Activated CD4-positive, alpha-beta T cell treated with anti-CD3 and anti-CD28 coated beads, Interleukin-2, amount 50 U/mL, for 4 hours (primary cell): Measurements from ENCODE around the gene GALNT9.
"Not testable (repeated sequence)": the region's sequence is repeated elsewhere in the genome, so short reads cannot be mapped to it uniquely, and the experiment has no call there.

Experiments
- DNase-seq, 2 experiments: peaks; one replicate each; pipeline ENCODE4 v3.0.0-alpha.2; 2020

GALNT9 gene

DNA sequence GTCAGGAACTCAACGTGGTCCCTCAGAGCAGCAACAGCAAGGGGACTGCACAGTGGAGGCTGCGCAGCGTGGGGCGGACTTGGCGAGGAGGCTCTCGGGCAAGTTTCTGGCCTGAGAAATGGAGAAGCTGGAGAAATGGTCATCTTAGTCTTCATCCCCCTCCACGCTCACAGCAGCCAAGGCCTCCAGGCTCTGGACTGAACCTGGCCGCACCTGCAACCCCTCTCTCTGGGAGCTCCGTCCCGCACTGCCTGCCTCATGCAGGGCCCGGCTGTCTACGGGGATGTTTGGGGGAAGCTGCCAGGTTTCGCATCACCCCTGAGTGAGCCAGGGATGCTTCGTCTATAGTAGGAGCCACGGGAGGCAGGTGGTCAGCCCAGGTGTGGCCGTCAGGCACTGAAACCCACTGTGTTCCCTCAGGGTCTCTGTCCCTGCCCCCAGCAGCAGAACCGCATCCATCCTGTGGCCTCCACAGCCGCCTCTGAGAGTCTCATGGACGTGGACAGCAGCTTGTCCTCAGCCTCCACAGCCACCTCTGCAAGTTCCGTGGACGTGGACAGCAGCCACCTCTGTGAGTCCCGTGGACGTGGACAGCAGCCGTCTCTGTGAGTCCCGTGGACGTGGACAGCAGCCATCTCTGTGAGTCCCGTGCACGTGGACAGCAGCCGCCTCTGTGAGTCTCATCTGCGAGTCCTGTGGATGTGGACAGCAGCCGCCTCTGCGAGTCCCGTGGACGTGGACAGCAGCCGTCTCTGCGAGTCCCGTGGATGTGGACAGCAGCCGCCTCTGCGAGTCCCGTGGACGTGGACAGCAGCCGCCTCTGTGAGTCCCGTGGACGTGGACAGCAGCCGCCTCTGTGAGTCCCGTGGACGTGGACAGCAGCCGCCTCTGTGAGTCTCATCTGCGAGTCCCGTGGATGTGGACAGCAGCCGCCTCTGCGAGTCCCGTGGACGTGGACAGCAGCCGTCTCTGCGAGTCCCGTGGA, 29.1 kb upstream of the GALNT9 start:
- DNase-seq: not testable (repeated sequence)

DNA sequence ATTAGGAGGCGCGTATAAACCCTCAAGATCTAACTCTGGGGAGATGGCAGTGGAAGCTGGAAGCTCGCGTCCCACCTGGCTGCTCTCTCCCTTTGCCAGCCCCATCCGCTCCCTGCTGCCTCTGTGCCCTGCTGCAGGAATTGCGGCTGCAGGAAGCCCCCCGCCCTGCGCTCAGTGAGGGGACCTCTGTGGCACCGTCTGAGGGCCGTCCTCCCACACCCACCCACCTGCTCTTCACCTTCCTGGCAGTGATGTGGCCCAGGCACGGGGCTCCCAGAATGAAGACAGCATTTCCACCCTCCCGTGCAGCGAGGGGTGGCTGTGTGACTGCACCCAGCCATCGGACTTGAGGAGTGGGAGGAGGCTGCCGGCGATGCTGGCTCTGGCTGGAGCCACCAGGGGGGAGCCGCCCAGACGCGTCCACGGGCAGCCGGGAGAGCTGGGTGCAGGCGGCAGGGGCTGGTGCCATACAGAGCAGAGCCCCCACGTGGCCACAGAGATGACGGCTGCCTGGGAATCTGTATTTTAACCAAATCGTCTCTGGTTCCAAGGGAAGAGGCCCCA, 28.3 kb upstream of the GALNT9 start:
- no peak for DNase-seq

DNA sequence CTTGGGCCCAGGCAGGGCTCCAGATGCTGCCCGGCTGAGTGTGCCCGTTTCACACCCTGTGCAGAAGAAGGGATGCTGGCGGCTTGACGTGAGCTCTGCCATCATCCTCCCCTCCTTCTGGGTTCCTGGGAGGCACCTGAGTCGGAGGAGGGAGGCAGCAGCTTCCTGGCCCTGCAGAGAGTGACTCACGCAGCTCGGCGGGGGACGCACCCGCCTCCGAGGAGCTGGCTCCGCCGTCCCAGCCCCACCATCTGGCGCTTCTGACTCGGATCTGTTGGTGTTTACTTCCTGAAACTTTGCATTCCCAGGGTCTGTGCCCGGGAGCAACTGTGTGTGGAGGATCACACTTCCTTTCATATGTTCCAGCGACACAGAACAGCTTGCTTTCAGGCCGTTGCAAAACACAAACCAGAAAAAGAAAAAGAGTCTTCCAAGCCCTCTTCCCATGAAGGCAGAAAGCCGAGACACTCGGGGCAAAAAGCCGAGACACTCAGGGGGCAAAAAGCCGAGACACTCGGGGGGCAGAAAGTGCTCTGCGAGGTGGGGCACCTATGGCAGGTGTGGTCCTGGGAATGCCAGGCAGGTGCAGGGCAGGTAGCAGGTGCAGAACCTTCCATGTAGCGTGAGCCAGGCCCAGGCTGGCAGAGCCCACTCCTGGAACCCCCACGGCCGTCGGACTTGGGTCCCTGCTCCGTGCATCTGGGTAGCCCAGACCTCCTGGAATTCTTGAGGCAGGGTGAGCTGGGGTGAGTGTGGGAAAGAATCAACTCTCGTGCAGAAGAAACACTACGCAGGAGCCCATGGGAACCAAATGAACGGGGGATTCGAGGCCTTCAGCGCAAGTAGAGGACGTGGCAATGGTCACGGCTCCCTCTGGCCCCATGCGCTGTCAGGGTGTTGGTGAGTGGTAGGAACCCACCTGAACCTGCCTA, 27.6 kb upstream of the GALNT9 start:
- DNase-seq: no peak

DNA sequence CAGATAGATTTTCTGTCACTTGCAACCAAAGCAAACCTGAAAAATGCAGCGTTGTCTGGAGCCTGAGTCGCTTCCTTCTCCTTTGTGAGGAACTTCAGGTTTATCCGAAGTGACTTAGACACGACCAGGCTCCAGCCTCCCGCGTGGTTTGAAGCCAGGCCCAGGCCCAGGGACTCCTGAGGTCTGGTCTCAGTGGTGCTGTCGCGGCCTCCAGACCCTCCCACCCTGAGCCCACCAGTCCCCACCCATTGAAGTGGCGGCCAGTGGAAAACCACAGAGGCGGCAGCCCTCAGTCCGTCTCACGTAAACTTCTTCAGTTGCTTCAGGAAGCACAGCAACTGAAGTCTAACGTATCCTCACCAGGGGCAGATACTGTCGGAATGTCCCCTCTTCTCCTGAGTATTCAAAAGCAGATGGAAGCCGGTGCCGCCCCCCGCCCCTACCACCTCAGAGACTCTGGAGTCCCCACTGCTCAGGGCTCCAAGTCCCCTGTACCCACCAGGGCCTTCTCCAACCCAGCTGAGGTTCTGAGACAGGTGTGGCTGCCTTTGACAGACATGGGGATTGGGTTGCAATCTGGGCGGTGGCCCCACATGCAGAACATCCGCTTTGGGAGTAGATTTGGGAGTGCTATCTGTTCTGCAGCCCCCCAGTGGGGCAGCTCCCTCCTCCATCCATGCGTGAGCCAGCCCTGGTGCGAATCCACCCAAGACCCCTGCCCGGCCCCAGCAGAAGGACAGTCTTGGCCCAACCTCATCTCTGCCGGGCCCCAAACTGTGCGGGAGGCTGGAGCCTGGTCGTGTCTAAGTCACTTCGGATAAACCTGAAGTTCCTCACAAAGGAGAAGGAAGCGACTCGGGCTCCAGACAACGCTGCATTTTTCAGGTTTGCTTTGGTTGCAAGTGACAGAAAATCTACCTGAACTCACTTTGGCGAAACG, 26.6 kb upstream of the GALNT9 start:
- no peak for DNase-seq

DNA sequence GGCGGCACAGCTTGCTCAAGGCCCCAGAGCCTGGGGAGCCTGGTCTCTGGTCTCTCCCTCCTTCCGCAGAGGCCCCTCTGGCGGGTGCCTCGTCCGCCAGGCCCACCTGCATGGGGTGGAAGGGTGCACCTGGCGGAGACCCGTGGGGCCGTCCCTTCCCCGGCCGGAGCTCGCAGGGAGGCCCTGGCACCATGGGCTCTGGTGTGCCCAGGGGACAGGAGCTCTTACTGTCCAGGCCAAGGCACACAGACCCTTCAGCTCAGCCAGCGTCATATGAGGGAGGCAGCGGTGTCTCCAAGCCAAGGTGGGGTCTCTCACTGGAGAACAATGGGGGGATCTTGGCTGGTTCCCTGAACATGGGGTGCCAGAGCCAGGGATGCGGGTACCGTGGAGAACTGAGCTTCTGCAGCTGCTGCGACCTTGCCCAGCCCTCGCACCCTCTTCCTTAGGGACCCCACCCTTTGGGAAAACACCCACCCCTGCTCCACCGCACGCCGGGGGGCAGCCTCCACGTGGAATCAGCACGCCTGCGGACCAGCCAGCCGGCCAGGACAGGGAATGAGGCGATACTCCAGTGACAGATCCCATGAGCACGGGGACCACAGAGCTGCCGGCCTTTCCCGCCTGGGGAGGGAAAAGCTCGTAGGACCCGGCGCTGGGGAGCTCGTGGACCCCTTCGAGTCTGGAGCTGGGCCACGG, 25.7 kb upstream of the GALNT9 start:
- no peak for DNase-seq

DNA sequence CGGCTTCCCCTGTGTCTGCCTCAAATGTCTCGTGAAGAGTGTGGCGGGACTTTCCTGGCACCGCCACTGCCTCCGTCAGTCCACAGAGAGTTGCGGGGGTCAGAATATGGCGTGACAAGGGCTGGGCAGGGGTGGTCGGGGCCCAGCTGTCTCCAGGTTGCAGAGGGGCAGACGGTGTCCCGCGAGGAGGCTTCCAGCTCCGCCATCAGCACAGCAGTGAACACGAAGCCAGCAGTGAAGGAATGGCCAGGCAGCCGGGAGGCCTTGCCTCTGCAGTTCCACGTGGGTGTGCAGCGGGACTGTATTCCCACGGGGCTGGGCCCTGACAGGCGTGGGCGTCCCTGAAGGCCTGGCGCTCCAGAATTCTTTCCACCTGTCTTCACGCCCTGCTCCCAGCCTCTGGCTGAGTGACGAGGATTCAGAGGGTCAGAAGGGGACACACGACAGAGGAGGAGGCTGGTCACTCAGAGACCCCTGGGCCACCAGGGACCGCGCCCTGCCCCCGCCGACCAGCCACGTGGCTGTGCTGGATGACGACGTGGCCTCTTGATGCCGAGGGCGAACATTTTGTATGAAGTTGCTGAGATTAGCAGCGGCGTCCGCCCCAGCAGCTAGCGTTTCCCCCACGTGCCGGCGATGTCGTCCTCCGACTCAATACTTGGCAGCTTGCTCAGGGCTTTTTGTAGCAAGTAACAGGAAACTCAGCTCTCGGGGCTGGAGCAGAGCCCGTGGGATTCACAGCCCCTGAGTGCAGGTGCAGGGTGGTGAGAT, 25.0 kb upstream of the GALNT9 start:
- DNase-seq: no peak

DNA sequence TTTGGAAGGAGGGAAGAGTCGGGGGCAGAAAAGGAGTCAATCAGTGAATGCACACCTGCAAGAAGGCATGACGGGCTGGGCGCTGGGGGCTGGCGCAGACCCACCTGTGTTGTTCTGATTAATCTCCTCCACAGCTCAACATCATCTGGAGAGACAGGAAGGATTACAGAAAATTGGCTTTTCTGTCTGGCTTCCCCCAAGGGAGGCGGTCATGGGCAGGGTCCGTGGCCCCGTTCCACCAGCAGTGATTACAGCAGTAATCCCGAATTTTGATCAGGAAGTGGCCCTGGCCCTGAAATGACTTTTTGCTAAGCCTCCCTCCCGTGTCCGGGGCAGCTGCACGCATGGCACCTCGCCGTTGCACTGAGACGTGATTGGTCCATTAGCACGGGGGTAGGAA, 24.4 kb upstream of the GALNT9 start:
- no peak for DNase-seq

DNA sequence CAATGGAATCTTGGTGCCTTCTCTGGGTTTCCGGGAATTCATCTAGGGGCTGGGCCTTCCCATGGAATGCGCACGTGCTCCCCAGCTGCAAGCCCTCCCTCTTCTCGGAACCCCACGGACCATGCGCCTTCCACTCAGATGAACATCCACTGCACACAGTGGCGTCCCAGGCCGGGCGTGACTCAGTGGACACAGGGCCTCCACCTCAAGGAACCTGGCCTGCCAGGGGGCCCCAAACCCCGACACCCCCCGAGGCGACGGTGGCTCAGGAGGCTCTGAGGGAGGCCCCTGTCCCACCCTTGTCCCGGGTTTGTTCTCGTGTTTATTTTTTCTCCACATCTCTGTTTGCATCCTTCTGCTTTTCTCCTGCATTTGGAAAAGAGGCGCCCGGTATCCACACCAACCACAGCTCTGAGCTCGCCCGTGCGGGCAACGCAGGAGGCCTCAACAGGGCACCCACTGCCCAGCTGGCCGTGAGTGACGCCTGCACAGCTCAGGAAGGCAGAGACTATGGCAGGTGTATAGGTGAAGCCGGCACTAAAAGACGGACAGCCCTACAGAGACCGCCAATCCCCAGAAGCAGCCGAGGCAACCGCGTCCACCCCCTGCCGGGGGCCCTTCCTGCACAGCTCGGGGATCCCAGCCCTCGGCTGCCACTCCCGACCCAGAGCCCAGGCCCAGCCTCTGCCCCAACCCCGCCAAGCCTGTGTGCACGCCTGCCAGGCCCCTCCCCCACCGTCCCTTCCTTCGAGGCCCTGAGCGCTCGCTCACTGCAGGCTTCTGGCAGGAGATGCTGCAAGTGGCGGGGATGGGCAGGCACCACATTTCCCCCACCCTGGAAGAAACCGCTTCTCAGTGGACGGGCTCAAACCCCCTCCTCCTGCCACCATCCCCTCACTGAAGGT, 23.8 kb upstream of the GALNT9 start:
- DNase-seq: no peak

DNA sequence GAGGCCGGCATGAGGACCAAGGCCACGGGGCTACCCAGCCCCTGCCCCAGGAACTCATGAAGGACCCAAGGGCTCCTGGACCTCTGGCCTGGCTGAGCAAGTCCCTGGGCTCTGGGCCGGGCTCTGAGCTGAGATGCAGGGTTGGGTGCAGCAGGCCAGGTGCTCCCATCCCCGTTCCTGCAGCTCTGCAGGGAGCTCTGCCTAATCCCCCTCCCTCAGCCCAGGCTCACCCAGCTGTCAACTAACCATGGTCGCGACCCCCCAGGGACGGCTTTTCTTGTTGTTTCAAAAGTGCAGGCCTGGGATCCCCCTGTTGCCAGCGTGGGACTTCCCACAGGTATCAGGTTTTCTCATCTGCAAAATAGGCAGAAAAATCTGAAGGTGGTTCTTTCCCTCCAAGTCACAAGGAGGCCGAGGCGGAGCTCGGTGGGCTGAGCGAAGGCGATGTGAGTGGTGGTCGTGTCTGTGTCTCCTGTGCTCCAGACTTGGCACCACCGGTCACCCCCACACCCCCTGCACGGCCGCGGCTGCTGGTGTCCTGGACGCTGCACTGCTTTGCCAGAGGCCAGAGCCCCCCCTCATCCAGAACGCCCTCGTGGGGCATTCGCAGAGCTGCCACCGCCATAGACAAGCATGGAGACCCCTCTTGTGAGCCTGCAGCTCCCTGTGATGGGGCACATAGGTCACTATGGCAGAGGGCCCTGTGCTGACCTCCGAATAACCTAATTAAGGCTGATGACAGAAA, 22.5 kb upstream of the GALNT9 start:
- DNase-seq: no peak

DNA sequence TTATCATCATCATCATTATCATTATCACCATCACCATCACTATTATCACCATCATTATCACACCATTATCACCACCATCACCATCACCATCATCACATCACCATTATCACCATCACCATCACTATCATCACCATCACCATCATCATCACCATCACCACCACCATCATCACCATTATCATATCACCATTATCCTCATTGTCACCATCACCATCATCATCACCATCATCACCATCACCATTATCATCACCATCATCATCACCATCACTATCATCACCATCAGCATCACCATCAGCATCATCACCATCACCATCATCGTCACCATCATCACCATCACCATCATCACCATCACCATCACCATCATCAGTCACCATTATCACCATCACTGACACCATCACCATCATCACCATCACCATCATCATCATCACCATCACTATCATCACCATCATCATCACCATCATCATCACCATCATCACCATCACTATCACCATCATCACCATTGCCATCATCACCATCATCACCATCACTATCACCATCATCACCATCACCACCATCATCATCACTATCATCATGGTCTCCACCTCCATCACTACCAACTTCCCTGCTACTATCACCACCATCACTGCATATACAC, 20.2 kb upstream of the GALNT9 start:
- DNase-seq: no peak

DNA sequence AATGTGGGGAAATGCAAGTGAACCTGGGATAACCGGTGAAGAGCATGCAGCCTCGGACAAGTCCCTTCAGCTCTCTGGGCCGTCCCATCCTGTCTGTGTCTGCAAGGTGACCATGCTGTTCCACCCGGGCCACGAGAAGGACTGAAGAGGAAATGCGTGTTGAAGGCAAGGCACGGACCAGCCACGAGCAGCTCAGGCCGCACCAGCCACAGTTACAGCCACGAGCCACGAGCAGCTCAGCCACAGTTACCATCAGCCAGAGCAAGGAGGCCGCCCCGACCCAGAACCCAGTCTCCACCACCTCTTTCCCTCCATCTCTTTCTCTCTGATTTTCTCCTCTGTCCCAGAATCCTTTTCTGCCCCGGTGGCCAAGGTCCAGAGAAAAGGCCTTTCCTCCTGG, 18.8 kb upstream of the GALNT9 start:
- no peak for DNase-seq

DNA sequence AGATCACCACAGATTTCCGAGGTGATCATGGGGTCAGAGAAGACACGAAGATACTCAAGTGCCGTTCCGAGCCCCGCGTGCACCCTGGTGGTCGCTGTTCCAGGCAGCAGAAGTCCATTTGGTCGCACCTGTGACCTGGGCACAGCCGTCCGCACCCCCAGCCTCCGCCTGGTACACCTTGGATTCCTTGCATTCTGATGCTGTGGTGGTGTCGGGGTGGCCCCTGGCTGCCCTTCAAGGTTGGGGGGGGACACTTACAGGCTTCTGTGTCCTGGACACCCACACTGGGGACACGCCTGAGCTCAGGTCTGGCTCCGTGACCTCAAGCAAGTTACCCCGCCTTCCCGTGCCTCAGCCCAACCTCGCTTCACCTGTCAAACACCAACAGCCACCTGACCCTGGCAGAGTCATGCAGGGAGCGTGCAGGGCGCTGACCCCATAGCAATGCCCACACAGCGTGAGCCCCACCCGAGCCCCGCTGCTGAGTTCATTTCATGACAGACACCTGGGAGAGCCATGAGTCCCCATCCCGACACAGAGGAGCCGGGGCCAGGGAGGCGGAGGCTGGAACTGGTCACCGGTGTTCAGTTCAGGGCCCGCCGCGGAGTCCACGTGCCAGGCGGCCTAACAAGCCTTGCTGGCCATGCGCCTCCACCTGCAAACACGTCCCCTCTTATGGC, 17.9 kb upstream of the GALNT9 start:
- DNase-seq: no peak

DNA sequence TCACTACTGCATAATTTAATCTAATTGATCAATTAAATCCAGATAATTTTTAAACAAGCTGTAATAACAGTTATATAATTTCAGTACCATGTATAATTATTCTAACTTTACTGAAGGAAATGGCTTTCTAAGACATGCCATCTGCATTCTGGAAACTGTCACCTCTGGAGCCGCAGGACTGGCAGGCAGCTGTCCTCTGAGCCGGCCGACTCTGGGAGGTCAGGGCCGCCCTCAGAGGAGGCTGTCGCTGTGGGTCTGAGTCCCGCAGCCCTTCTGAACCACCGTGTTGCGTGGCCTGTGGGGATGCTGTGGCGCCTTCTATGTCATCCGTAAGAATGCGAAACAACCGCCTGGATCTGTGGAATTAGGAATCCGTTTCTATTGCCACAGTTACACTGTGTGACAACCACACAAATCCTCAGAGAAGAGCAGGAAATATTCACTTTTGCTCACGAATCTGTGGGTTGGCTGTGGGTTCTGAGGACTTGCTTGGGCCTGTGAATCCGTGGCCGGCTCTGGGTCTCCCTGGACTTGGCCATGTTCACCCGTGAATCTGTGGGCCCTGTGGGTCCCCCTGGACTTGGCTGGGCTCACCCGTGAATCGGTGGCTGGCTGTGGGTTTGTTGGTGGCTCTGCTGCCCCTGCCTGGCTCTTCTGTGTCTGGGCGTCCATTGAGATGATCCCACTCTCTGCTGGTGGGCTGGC, 17.2 kb upstream of the GALNT9 start:
- no peak for DNase-seq

DNA sequence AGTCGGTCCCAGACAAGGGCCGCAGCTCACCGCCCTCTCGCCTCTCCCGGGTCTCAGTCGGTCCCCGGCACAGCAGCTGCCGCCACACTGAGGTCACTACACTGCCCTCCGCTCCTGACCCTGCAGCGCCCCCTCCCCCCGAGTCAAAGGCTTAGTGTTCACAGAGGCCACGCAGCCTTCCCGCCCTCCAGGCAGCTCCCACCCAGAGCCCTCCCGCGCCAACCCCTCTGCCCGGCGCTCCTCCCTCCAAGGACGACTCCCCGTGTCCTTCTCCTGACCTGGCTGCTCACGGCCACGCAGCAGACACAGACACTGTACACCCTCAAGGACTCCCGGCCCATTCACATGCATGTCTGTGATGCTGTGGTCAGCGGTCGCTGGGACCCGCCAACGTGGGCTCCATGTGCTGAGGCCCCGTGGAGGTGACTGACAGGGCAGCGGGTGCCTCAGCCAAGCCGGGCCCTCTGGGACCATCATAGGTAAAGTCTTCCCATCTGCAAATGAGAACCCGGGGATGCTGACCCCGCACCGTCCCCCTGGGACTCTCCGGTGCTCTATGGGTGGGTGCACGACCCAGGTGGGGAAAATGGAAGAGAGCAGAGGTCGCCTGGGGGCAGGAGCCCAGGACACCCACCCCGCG, 16.3 kb upstream of the GALNT9 start:
- DNase-seq: no peak

DNA sequence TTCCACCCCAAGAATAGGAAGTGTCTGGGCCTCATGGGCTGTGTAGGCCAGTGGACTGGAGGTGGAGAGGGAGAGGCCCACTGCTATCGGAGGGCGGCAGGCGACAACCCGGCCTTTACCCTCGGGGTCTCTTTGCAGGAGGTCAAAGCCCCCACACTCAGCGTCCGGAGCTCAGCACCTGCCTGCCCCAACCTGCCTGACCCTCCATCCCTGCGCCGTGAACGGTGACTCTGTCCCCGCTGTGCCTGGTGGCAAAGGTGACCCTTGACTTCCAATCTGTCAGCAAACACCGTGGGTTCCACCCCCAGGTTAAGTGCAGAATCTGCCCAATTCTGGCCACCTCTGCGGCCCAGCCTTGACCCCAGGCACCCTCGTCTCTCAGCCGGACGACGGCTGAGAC, 15.7 kb upstream of the GALNT9 start:
- no peak for DNase-seq

DNA sequence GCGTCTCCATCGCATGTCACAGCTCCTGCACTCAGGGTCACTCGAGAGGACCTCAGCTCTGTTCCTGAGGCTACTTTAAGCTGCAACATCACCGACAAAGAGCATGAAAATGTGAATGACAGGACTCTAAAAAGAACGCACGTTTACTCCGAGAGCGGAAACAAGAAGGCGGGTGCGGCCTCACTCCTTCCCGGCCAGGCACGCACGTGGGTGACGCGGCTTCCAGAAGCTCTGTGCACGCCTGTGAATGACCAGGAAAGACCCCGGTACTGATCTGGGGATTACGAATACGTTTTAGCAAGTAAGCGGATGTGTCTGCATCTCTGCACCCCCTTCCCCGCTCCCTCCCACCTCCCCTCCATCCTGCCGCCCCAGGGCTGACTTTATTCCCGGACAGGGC, 15.2 kb upstream of the GALNT9 start:
- no peak for DNase-seq

DNA sequence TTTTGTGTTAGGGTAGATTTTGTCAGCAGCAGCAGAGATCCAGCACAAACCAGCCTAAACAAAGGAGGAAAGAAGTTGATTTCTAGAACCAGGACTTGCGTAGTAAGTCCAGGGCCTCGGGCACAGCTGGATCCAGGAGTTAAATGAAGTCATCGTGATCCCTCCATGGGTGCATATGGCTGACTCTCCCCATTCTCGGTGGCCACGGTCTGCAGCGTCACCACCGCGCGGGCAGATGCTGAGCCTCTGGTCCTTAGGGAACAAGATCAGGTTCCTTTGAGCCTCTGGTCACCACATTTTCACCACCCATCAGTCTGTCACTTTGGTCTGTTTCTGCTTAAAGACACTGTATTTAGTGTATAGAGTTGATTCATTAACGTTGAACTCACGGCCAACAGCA, 14.8 kb upstream of the GALNT9 start:
- no peak for DNase-seq
